Peyer's patch (tissue), 4 donors: Measurements from ENCODE around the gene DHRS7C.

Experiments used
- POLR2A ChIP-seq, 2 donors: fragments of 450-650 bp; IDR thresholded peaks; one replicate each; pipeline ENCODE4 v1.5.1; 2017; ENCODE audit warnings: antibody characterized with exemption in 2 of 2, mild to moderate bottlenecking in 2 of 2, moderate library complexity in 2 of 2
- TF ChIP-seq, protein P1 (sequence below), 6 experiments: fragments of 450-650 bp in 4 of 6; fragments of 200-600 bp in 2 of 6; sonication (generic) in 1 of 6; IDR thresholded peaks; one replicate each; pipeline ENCODE4 v1.5.1; 2017 to 2019; ENCODE audit warnings: antibody characterized with exemption in 6 of 6, mild to moderate bottlenecking in 3 of 6, moderate library complexity in 1 of 6

DNA sequence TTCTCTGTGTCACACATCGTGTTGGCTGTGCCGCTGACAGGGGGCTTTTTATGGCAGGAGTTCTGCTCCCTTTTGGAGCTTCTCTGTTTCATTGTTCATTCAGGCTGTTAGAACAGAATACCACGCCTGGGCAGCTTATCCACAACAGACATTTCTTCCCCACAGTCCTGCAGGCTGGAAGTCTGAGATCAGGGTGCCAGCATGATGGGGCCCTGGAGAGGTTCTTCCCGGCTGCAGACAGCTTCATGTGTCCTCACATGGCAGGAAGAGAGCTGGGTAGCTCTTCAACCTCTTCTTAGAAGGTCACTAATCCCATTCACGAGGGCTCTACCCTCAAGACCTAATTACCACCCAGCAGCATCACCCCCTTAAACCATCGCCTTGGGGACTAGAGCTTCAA, 65.1 kb downstream of the DHRS7C start:
- TF ChIP-seq, protein P1, sequence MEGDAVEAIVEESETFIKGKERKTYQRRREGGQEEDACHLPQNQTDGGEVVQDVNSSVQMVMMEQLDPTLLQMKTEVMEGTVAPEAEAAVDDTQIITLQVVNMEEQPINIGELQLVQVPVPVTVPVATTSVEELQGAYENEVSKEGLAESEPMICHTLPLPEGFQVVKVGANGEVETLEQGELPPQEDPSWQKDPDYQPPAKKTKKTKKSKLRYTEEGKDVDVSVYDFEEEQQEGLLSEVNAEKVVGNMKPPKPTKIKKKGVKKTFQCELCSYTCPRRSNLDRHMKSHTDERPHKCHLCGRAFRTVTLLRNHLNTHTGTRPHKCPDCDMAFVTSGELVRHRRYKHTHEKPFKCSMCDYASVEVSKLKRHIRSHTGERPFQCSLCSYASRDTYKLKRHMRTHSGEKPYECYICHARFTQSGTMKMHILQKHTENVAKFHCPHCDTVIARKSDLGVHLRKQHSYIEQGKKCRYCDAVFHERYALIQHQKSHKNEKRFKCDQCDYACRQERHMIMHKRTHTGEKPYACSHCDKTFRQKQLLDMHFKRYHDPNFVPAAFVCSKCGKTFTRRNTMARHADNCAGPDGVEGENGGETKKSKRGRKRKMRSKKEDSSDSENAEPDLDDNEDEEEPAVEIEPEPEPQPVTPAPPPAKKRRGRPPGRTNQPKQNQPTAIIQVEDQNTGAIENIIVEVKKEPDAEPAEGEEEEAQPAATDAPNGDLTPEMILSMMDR (IDR thresholded peaks at IDR 0.05) = no peak
- no peak for TF ChIP-seq POLR2A (IDR thresholded peaks at IDR 0.05)
